RCC 7860 (cell line): Measurements from ENCODE around the gene SF1.
"Not testable (repeated sequence)": the region's sequence is repeated elsewhere in the genome, so short reads cannot be mapped to it uniquely, and the experiment has no call there.

ENCODE experiments used
- DNase-seq: peaks from one replicate; pipeline ENCODE4 v3.0.0-alpha.2; 2015; ENCODE audit warnings: low spot score
- FAIRE-seq: peaks from 2 replicates; lab custom pipeline; 2012; peaks lifted over from hg19 to GRCh38; lab: Jason Lieb, UNC

The SF1 gene, protein sequence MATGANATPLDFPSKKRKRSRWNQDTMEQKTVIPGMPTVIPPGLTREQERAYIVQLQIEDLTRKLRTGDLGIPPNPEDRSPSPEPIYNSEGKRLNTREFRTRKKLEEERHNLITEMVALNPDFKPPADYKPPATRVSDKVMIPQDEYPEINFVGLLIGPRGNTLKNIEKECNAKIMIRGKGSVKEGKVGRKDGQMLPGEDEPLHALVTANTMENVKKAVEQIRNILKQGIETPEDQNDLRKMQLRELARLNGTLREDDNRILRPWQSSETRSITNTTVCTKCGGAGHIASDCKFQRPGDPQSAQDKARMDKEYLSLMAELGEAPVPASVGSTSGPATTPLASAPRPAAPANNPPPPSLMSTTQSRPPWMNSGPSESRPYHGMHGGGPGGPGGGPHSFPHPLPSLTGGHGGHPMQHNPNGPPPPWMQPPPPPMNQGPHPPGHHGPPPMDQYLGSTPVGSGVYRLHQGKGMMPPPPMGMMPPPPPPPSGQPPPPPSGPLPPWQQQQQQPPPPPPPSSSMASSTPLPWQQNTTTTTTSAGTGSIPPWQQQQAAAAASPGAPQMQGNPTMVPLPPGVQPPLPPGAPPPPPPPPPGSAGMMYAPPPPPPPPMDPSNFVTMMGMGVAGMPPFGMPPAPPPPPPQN

DNA sequence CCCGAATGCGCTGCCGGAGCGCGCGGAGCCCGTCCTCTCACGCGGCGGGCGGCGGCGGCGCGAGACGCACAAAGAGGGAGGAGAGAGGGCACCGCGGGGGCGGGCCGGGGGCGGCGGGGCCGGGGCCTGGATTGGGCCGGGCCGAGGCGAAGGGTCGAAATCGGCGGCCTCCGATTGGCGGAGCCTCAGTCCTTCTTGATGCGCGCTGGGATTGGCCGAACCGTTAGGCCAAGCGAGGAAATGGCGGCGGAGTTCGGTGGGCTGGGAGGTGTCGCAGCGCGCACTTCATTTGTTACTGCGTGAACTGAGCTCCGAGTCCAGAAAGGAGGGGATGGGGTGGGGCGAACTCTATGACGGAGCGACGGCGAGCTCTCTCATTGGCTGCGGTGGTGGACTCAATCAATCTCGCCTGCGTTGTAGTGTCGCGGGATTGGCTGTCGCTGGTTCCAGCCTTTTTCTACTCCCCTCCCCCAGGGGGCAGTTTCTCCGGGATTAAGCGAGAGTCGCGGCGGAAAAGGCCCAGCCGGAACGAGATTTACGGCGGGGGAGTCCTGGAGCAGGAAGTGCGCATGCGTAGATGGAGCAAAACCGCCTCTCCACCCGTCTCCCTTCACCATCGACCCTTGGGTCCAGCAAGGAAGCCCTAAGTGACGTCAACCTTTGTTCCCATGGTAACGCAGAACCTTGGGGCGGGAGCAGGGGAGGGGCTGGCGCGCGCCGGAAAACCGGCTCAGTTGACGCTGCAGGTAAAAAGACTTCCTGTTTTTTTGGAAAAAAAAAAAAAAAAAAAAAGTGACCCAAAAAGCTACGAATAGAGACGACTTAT, at the start of gene SF1:
Gene SF1, minus strand, starts transcription at position 70 of the 826 bp plus-strand sequence. CDS start 150 bp downstream, outside the sequence.
- FAIRE-seq (peak; percentile 90), DNase-seq (peak; percentile 99)

DNA sequence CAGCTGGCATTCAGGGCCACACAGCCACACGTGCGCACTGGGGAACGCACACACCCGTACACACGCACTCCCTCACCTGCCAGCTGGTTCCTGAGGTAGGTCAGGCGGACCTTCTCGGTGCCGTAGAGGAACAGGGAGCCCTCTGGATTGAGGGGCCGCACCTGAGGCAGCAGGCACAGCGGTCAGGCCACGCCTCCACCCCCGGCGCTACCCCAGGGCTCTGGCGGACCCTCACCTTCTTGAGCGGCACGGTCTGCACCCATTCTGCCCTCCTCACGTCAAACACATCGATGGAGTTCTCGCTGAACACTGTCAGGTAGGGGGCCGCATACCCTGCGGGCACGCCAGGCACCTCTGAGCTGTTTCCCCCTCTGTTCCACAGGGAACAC, 49.1 kb upstream of the SF1 start:
- DNase-seq, result no peak
- no peak for FAIRE-seq

DNA sequence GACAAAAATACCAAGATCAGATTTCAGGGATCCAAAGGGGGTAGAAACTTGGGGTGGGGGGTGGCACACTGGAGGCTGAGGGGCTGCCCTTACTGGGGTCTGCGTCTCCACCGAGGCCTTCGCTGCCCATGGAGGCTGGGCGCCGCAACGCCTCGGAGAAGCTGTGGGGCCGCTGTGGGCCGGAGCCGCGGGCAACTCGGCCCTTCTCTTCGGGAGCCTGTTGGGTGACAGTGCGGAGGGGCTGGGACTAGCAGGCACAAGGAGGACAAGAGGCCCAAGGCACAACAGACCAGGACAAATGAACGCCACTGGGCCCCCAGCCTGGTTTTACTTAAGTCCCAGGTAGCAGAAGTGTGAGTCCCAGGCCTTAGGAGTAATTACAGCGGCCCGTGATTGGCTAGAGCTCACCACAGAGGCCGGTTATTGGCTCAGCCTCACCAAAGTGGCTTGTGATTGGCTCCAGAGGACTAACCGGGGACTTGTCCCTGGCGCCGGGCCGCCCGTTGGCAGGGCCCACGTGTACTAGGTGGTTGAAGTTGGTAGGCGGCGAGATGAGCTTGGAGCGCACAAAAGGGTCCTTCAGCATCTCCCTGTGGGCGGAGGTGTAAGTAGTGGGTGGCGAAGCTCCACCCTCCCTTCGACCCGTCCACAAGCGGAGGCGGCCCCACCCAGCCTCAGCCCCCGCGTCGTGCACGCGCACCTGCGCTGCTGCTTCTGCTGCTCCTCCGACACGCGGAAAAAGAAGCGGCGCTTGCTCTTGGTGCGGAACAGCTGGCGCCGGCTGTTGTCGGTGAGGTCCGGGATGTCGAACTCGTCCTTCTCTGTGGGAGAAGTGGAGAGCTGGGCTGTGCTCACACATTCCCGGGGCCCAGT, 48.5 kb upstream of the SF1 start:
- FAIRE-seq, result no peak
- no peak for DNase-seq

DNA sequence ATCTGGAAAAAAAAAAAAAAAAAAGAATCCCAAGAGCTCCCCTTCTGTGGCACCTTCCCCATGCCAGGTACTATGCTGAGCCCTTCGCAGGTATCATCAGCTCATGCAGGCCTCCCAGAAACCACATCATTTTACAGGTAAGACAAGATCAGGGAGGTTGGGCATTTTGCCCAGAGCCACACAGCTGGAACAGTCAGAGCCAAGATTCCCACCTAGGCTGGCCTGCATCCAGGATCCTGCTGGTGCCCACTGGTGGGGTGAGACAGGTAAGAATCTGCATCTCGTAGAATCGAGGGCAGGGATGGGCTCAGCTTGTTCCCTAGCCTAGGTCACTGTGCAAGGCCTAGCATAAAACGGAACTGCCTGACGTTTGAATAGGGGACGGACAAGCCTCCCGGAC, 47.7 kb upstream of the SF1 start:
- no peak for DNase-seq
- FAIRE-seq, result no peak

DNA sequence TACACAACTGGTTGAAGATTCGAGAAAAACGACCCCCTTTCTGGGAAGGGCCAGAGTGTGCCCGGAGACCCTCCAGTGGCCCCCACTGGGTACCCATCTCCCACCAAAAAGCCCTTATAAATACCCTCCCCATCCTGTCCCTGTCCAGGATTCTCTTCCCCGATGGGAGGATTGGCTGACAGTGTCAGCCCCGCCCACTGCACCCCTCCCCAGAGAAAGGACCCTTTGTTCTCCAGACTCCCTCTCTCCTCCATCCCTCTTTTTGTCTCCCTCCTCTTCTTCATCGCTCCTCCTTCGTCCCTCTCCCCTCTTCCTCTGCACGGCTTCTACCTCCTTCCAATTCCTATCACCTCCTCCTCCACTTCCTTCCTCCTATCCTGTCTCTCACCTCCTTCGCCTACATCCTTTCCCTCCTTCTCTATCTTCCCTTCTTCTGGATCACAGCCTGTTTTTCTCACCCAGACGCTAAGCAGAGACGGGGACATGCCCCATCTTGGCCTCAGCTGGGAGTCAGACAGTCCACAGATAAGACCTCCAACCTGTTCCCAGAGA, 45.3 kb upstream of the SF1 start:
- DNase-seq, result no peak
- FAIRE-seq, result no peak

DNA sequence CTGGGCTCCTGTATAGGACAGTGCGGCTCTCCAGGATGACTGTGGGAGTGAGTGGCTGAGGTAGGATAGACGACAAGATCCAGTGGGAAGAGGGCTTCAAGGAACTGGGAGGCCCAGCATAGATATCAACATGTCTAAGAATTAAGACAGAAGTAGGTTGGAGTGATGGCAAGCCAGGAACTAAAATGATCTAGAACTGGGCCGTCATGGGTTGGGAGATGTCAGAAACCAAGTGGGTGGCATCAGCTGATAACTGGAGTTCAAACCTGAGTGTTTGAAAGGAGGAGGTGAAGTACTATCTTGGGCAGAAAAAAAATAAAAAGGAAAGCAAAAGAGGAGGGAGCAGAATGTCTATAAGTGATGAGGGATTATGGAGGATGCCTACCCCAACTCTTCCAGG, 39.1 kb upstream of the SF1 start:
- FAIRE-seq (no peak), DNase-seq (no peak)

DNA sequence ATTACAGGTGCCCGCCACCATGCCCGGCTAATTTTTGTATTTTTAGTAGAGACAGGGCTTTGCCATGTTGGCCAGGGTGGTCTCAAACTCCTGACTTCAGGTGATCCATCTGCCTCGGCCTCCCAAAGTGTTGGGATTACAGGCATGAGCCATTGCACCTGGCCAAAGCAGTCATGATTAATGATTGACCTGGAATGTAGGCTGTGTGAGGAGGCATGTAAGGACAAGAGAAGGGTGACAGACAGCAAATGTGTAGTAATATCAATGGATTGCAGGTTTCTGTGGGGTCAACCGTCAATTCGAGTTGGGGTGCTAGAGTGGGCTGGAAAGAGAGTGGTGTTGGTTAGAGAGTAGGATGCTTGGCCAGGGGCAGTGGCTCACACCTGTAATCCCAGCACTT, 37.1 kb upstream of the SF1 start:
- not testable (repeated sequence) for FAIRE-seq, DNase-seq

DNA sequence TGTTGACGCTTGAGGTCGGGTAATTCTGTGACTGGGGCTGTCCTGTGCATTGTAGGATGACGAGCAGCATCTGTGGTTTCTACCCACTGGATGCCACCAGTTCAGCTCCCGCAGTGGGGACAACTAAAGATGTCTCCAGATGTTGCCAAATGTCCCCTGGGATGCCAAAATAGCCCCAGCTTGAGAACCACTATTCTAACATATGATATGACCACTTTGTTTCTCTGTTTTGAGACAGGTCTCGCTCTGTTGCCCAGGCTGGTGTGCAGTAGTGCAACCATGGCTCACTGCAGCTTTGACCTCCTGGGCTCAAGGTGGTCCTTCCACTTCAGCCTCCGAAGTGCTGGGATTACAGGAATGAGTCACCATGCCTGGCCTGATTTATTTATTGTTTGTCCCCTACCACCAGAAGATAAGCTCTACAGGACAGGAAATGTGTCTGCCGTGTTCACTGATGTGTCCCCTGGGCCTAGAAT, 36.4 kb upstream of the SF1 start:
- no peak for FAIRE-seq
- DNase-seq, result peak; percentile 39

DNA sequence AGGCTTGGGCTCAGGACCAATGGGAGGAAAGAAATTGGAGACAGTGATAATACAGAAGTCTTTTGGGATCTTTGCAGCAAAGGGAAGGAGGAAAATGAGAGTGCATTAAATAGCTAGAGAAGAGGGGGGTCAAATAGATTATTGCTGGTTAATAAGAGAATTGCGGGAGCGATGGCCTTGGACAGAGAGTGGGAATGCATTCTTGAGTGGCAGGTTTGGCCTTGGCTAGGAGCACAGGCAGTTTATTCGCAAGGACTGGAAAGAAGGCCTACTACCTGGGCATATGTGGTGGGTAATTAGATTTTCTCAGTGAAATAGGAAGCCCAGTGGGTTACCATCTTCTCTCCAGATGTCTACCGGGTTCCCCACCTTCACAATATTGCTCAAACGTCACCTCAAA, 35.5 kb upstream of the SF1 start:
- FAIRE-seq (no peak), DNase-seq (no peak)

DNA sequence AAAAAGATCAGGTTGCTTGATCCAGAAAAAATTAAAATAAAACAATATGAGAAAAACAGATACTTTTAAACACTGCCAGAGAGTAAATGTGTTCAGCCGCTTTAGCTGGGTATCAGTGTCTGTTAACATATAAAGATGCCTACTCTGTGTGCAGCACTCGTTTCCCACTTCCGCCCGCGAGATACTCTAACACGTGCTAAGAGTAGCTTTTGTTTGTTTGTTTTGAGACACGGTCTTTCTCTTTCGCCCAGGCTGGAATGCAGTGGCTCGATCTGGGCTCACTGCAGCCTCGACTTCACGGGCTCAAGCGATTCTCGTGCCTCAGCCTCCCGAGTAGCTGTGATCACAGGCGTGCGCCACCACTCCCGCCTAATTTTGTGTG, 32.5 kb upstream of the SF1 start:
- FAIRE-seq (no peak), DNase-seq (no peak)

DNA sequence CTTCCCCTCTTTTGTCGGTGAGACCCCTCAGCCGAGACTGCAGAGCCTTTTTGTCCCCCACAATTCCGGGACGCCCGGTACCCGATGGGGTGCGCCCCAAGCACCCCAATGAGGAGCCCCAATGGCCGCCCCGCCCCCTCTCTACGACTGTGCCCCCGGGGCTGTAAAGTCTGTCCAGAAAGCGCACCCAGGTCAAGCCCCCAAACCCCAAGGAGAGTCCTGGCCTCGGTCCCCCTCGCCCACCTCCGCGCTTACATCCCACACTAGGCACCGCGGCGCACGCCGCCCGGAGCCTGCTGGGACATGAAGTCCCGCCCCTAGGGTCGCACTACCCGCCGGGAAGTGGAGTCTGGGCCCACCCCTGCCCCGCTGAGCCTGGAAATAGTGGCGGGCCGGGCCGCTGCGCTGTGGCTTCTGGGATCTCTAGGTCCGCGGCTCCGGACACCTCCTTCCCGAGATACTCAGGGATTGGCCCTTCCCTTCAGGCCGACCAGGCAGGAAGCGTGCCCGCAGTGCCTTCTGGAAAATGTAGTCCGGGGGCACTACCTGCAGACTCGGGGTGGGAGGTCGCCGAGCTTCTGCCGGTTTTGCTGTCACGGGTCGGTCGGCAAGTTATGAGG, 32.0 kb upstream of the SF1 start, which contains the start of gene MEN1:
Gene MEN1, minus strand, starts transcription at position 281 of the 620 bp plus-strand sequence. CDS start 442 bp downstream, outside the sequence.
- DNase-seq (peak; percentile 86), FAIRE-seq (peak; percentile 81)

DNA sequence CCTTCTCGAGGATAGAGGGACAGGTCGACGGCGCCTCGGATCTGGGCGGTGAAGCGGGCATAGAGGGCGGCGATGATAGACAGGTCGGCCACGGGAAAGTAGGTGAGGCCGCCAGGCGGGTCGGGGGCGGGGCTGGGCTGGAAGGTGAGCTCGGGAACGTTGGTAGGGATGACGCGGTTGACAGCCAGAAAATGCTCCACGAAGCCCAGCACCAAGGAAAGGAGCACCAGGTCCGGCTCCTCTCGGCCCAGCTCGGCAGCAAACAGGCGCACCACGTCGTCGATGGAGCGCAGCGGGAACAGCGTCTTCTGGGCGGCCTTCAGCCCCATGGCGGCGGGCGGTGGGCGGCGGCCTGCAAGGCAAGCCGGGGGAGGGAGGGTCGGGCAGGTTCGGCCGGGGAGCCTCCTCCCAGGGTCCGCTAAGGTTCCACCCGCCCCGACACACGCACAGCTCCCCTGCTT, 31.5 kb upstream of the SF1 start:
- no peak for DNase-seq

DNA sequence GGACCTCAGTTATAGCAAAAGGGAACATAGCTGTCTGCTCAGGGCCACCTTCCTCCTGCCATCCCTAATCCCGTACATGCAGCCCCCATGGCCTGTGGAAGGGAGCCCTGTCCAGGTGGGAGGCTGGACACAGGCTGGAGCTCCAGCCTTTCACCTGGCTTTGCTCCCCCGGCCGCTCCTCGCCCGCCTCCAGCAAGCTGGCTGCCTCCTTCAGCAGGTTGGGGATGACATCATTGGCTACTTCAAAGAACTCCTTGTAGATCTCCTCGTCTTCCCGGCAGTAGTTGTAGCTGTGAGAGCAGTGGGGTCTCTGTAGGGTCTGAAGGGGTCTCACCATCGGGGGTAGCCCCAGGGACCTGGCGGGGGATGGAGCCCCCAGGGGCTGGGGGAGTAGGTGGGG, 27.1 kb upstream of the SF1 start:
- DNase-seq (no peak), FAIRE-seq (no peak)

More for the DNA sequence above, 31.5 kb upstream of the SF1 start:
- FAIRE-seq, result no peak

DNA sequence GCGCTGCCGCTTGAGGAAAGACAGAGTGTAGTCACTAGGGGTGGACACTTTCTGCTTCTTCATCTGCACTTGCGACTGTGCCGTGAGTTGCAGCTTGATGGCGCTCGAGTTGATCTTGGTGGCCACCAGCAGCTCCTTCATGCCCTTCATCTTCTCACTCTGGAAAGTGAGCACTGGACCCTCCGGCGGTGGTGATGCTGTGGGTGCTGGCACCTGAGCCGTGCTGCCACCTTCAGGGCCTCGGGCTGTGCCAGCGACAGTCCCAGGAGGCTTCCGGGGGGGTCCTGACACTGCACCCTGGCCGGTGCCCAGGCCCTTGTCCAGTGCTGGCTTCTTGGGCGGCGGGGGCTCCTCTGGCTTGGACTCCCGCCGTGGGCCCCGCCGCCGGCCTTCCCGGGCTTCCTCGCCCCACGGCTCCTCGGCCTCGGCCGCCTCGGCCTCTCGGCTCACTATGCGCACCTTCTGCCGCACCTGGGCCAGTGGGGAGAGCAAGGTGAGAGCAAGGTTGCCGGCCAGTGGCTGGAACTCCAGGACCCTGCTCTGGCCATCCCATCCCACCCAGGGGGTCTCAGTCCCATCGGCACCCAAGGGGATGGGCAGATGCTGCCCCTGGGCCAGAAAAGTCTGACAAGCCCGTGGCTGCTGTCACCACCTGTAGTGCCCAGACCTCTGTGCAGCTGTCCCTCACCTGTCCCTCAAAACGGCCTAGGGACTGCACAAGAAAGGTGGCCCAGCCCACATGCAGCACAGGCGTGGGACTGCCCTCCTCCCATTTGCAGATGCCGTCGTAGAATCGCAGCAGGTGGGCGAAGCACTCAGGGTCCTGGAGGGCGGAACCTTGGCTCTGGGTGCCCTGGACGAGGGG, 26.2 kb upstream of the SF1 start:
- FAIRE-seq (no peak), DNase-seq (no peak)

DNA sequence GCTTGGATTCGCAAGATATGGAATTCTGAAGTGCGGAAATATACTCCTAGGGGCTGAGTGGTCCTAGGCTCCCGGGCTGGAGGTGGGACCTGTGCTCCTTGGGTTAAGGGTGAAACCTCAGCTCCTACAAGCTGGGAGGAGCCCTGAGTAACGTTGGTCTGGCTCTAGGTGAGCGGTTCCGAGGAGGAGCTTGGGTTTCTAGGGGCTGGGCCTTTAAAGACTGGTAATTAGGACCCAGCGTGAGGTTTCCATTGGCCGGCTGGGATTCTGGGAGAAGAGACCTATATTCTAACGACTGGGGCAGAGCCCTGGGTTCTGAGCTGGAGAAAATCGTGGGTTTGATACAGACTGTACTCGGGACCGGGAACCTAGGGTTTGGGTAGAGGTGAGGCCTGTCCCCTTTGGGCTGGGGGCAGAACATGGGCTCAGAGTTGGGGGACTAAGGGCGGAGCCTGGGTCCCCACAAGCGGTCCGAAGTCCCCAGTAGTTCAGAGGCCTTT, 25.6 kb upstream of the SF1 start:
- no peak for DNase-seq
- no peak for FAIRE-seq

DNA sequence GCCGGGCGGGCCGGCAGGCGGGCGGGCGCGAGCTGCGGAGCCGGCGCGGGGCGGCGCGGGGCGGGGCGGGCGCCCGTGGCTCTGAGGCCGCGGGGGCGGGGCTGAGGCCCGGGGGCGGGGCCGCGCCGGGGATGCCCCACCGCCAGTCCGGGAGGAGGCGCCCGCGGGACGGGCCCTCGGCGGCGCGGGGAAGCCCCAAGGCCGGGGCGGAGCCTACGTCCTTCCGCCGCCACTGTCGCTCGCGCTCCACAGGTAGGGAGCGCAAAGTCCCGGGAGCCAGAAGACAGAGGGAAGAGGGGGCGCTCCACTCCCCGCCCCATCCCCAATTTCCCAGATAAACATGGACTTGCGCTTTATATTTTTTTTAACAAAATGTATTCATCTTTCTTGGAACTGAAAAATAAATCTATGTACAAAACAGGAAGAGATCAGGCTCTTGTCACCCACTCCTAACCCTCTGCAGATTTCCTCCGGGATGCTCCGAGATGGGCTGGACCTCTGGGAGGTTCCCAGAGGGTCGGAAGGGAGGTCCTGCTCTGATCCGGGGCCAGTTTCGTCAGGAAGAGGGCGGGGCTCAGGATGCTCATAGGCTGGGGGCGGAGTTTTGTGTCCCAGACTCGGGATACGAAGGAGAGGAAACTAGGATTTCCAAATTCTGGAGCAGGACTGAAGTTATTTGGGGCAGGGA, 25.0 kb upstream of the SF1 start, which contains the start of gene MAP4K2:
Gene MAP4K2, minus strand, starts transcription at position 57 of the 688 bp plus-strand sequence. CDS start 65 bp downstream, outside the sequence.
- peak; percentile 34 for FAIRE-seq
- DNase-seq, result peak; percentile 56

DNA sequence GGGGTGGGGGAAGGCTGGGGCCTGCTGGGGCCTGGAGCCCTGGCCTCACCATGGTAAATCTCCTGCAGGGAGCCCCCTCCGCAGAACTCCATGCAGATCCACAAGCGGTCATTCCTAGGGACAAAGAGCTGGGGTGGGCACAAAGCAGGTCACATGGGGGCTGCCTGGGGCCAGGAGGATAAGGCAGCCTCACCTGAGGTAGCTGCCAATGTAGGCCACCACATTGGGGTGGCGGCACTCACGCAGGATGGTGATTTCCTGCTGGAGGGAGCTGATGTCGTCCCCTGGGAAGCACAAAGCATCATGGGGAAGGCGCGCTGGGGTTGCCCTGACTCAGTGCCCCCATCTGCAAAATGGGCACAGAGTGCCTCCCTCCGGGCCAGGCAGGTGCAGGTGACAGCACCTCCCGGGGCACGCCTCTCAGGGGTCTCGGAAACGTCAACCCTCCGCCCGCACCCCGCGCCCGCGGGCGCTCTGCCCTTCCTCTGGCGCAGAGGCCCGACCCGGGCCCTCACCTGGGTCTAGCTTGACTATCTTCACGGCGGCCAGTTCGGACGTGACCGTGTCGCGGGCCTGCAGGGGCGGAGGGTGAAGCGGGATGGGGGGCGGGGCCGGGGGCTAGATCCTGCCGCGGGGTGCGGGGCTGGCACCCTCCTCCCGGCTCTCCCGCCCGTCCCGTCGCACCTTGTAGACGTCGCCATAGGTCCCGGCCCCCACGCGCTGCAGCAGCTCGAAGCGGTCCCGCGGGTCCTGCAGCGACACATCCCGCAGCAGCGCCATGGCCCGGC, 24.2 kb upstream of the SF1 start:
- DNase-seq (no peak), FAIRE-seq (no peak)
